ENCODE measurements around the gene EXD3.

- TF ChIP-seq CTCF (IDR thresholded peaks at IDR 0.05) = no peak
- TF ChIP-seq POLR2A (IDR thresholded peaks at IDR 0.05) = no peak
- TF ChIP-seq POLR2AphosphoS5 (IDR thresholded peaks at IDR 0.05) = no peak
- no peak for TF ChIP-seq EP300 (IDR thresholded peaks at IDR 0.05)
Measured at GRCh38 chr9:137387891-137388560, 34.9 kb downstream of the EXD3 start.

Measured in stomach (tissue), 4 donors.